ENCODE data around the gene HIVEP3.

GRCh38 chr1:41464885-41465284, 453.8 kb downstream of the HIVEP3 start:
- no peak for TF ChIP-seq EZH2 (IDR thresholded peaks at IDR 0.05; ENCODE audit: borderline replicate concordance, insufficient read depth, low read depth, low read length, poor library complexity, severe bottlenecking)
- TF ChIP-seq, protein P1, sequence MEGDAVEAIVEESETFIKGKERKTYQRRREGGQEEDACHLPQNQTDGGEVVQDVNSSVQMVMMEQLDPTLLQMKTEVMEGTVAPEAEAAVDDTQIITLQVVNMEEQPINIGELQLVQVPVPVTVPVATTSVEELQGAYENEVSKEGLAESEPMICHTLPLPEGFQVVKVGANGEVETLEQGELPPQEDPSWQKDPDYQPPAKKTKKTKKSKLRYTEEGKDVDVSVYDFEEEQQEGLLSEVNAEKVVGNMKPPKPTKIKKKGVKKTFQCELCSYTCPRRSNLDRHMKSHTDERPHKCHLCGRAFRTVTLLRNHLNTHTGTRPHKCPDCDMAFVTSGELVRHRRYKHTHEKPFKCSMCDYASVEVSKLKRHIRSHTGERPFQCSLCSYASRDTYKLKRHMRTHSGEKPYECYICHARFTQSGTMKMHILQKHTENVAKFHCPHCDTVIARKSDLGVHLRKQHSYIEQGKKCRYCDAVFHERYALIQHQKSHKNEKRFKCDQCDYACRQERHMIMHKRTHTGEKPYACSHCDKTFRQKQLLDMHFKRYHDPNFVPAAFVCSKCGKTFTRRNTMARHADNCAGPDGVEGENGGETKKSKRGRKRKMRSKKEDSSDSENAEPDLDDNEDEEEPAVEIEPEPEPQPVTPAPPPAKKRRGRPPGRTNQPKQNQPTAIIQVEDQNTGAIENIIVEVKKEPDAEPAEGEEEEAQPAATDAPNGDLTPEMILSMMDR (IDR thresholded peaks at IDR 0.05): no peak
